NCI-H146 (cell line): Measurements from ENCODE around the gene FBF1.

Experiments
- DNase-seq: peaks from one replicate; lab custom pipeline; 2025; lab: John Stamatoyannopoulos, UW

Gene FBF1

DNA sequence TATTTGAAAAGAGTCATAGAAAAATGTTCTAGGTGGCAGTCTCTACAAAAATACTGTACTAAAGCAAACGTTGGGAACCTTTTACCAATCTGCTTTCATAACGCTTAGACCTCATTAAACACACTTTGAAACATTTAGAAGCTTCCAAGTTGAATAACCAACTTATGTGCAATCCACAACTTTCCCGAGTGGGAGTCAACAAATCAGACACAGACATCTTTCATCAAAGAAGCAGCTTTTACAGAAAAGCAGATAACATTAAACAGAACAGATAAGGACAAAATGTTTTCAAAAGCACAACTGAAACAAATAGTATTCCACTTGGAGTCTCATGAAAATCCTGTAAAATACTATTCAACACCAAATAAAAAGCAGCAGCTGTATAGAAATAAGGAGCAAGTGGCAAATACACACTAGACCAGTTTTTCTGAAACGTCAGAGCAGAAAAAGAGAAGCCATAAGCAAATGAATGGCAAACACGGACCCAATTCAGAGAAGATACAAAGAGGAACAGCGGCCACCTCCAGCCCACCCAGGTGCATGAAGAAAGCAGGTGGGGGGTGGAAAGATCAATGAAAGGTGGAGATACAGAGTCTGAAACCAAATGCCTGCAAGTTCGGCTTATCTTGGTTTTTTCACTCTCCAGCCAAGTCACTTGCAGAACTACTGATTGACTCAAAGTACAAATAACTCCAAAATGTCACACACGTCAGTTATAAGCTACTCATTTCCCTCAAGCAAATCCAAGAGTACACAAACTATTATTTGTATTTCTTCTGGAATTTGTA is 18.4 kb upstream of the FBF1 start:
- no peak for DNase-seq

DNA sequence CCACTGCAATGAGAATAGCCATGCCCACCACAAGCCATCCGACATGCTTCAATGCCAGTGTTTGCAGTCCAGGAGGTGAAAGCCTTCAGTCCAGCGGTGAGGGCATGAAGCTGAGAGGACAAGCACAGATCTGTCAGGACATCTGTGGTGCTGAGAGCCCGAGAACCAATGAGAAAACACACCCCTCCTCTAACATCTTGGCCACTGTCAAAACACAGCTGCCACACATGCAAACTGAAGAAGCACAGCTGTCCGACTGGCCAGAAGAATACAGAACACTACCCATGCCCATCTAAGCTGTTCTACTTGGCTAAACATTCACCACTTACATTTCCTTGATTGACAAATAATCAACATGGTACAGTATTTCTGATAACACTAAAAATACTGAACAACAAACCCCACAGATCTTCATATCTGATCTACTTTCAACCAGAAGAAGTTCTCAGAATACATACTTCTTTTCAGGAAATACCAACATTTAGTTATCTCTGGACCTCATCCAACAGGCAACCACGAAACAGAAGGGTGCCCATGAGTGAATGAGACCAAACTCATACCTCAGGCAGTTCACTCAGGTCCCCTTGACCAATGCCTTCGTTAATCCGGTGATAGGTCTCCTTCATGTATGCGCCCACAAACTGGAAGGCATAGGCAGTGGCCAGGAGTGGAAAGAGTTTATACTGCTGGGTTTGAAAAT is 10.2 kb upstream of the FBF1 start:
- no peak for DNase-seq

DNA sequence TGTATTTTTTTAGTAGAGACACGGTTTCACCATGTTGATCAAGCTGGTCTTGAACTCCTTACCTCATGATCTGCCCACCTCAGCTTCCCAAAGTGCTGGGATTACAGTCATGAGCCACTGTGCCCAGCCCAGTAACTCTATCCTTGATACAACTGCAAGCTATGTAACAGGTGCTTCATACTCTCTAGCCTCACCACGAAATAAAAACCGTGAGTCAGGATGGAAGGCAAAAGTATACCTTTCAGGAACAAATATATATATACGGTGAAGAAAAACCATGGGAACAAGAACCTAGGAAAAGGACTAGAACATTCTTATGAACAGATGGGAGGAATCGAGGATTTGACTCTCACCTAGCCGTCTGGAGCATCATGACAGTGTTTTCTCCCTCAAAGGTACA is 9.6 kb upstream of the FBF1 start:
- no peak for DNase-seq

DNA sequence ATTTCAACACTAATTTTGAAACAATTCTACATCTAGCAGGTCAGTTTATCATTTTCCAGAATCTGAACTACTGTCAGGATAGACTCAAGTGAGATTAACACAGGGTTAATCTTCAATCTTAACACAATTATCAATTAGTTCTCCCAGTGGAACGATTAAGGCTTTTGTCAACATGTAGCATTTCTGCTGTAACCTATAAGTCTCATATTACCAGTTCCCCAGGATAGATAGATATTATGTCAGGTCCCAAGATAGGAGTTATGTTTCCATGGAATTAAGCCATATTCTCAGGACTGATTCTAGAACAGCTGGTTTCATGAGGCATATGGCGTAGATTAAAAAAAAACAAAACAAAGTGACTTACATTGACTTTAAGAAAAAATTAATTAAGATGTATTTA is 4.4 kb upstream of the FBF1 start:
- DNase-seq = no peak

DNA sequence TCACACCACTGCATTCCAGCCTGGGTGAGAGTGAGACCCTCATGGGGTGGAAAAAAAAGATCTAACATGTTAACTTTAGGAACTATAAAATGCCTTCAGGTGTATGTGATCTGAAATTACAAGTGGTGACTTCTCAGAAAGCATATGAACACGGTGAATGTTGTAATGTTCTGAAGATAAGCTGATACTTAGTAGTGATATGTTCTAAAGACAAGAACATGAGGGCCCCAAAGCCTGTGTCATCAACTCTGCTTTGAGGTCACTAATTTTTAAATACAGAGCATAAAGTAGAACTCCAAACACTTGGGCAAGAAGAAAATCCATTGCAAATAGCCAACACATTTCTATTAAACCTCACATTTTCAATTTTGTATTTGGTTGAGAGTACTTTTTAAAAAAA is 2.6 kb upstream of the FBF1 start:
- DNase-seq = no peak

DNA sequence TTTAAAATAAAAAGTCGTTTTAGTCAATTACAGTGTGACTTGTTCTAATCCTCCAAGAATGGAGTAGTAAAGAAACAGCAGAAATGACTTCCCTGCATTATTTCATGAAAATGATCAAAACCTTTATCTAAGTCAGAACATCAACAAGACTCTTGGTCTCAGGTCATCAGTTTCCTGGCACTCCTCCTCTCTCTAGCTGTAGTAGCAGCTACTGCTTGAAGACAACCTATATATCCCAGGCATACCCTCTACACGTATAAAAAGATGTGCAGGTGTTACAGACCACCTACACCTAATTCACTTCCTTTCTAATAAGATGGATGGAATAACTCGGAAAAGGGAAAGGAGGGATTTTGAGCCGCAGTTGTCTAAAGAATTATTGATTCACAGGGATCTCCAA is 1.6 kb upstream of the FBF1 start:
- DNase-seq = no peak

DNA sequence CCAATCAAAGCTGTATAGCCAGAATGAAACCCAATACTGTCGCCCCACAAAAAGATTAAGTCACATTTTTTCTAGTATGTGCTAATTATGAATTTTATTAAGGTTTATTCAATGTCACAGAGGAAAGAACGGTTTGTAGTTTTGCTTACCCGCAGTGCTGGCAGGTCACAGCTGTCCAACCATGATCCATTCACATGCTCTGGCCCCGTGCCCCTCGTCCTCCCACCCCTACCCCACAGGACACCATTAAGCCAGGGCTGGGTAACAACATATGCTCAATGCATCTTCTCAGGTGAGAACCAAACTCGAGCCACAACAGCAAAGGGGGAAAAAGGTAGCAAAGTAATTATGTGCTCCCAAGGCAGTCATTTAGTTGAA is 589 bp upstream of the FBF1 start:
- DNase-seq = no peak

DNA sequence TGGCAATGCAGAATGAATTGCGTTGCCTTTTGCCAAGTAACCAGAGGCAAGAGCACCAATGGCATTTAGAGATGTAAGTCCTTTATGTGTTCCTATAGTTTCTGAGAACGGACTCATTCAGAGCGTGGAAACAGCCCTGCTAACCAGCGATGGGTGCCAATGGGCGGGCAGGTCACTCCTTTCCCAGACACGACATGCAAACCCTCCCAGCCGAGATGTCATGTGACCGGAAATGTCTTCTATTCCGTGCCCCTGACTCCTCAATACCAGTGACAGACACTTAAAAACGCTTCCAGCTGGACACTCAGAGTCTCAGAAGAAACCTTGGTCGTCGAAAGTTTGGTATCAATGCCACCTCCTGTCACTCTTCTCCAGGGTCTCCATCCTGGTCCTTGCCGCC is 3.2 kb downstream of the FBF1 start:
- no peak for DNase-seq

DNA sequence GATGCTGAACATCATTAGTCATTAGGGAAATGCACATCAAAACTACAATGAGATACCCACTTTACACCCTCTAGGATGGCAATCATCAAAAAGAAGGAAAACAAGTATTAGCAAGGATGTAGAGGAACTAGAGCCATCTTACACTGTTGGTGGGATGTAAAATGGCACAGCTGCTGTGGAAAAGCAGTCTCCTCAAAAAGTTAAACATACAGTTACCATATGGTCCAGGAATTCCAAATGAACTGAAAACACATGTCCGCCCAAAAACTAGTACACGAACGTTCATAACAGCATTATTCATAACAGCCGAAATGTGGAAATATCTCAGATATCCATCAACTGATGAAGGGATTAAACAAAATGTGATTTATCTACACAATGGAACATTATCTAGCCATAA is 7.0 kb downstream of the FBF1 start:
- no peak for DNase-seq

DNA sequence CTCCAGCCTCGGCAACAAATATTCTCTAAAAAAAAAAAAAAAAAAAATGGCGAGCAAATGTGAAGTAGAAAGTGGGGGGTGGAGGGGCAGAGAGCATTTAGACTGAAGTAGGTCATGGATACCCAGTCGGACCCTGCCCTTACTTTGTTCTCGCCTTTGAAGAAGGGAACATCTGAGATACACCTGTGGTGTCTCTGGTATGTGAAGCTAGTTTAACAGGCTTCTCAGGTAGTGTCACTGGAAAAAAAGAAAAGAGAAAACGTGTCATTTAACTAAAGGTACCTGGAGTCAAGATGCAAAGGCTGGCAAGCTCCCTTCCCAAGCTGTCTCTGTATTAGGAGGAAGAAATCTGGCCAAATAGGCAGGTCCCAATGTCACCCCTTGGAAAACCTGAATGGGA is 8.0 kb downstream of the FBF1 start:
- no peak for DNase-seq

DNA sequence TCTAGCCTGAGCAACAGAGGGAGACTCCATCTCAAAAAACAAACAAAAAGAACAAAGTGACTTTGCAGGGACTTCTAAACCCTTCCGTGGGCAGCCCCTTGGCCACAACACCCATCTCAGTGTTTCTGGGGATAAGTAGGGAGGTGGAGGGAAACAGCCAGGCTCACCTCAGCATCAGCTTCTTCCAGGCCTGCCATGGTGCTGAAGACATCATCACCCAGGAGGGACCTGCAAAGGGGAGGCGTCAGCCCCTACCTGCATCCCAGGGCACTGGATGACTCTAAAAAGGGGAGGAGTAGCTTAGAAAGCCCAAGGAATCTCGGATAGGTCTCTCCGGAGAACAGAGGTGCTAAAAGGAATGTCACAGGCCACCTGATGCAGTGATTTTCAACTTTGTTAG is 9.8 kb downstream of the FBF1 start:
- no peak for DNase-seq

DNA sequence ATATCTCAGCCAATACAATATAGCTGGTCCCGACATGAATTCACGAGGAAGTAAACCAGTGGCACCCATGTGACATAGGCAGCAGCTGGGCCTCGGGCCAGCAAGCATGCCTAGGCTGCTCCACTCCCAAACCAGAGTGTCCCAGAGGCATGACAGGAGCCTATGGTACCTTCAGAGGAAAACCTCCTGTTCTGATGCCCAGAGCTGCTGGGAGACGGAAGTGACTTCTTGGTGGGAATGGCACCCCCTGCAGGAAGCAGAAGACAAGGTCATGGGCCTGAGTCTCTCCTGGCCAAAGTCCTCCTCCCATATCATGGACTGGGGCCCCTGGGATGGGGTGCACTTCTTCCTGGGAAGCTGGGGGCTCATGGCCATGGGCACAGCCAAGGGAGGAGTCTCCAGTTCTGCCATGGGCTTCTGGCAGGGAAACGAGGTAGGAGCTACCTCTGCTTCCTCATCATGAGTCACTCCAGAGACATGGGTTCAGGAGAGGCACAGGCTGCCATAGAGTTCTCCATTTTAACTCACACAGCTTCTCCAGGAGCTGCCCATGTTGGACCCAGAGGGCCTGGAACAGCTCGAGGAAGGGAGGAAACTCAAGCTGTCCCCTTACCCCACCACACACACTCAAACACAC is 13.4 kb downstream of the FBF1 start:
- peak; percentile 52 for DNase-seq

DNA sequence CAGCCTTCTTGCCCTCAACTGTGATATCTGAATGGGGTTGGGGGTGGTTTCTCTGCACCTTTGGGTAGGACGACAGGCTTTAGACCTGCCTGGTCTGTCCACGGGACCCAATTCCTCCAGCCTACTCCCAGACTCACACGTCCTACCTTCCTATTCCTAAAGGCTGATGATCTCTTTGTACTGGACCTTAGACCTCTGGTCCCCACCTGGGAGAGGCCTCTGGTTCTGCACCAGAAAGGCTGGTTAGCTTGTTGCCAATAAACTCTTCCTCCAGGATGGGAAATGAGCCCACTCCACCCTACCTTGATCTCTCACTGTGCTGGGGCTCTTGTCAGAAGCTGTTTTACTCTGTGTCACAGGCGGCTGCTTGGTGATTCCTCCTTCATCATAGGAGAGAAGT is 14.4 kb downstream of the FBF1 start:
- no peak for DNase-seq

DNA sequence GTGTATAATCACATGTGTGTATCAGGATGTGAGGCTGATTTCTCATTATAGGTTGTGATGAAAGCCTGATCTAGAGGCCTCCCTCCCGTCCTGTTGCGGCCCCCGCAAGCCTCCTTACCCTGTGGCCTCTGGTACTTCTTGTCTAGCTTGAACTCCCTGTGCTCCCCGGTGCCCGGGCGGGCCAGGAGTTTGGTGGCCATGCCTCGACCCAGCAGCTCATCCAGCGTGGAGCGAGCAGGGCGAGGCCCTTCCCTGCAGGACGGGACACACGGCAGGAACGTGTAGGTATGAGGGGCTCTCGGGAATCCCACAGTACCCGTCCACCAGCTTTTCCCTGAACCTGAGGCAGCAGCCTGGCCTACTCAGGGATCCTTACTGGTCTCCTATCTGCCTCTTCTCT is 14.9 kb downstream of the FBF1 start:
- no peak for DNase-seq

DNA sequence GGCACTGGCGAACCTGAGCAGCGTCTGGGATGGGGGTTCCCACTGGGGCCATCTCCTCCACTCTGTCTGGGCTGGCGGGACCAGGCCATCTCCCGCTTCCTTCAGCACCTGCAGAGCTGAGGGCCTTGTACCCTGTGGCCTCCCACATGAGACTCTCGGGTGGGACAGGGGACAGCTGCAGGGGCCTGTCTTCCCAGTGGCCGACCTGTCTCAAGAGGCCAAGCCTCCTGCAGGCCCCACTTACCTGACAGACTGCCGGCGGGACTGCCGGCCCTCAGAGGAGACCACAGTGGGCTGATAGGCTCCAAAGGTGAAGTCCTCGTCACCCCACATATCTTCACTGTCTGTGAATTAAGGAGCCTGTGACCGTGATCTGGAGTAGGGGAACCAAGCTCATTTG is 15.7 kb downstream of the FBF1 start:
- no peak for DNase-seq

DNA sequence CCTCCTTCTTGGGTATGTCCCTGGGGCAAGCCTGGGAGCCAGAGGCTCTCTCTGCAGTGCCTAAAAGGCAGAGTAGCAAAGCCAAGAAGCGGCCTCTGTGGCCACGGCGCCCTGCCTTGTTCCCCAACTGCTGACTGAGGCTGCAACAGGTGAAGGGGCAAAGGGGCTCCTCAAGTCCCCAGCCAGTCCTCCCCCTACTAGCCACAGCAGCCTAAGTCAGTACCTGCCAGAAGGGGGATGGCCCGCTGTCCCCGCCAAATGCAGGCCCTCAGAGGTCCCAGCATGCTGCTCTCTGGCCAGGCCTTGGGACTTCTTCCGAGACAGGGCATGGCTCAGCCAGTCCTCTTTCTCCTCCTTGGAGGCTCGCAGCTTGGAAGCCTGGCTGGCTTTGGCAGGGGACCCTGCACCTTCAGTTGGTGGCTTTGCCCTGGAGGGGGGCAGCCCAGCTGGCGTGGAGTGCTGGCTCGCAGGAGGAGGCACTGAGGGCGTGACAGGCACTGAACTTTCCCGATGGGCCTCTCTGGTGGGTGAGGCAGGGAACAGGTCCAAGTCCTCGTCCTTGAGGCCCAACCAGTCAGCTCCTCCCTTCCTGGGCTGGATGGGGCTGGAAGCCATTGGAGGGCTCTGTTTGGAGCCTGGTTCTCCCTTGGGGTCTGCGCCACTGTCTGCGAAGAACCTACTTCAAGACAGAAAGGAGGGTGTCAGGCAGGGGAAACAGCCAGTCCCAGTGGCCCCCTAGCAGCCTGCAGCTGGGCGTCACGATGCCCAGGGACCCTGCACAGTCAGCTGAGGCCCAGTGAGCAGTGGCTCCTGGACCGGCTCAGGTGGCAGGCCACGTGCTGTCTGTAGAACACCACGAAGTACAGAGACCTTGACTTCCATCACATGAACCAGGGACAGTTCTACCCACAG is 17.6 kb downstream of the FBF1 start:
- no peak for DNase-seq

DNA sequence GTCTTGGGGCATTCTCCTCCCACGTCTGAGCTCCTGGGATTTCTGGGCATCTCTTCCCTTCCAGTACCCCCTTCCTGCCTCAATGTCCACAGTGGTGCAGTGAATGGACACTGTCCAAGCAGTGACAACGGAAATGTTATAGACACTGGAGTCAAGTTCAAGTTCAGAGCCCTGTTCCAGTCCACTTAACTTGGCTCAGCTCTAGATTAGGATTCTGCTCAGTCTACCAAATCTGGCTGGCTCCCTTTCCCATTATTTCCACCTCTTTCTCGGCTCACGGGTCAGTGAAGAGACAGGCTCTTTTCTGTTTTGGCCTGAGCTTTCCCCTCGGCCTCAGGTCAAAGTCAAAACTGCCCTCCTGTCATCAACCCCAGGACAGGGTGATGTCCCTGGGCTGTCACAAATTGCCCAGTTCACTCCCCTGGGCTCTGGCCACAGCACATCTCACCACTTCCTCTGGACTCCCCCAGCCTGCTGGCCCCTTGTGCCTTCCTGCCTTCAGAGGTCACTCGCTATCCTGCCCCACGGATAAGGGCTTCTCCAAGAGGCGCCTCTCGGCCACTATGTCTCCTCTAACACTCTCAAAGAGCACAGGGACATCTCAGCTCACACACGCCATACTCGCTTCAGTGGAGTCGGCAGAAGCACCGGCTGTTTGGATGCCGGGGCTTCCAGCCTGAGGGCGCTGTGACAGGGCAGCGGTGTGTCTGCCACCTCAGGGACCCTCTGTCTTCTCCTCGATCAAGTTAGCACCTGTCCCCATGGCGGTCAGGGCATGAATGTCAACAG is 18.5 kb downstream of the FBF1 start:
- DNase-seq = no peak

DNA sequence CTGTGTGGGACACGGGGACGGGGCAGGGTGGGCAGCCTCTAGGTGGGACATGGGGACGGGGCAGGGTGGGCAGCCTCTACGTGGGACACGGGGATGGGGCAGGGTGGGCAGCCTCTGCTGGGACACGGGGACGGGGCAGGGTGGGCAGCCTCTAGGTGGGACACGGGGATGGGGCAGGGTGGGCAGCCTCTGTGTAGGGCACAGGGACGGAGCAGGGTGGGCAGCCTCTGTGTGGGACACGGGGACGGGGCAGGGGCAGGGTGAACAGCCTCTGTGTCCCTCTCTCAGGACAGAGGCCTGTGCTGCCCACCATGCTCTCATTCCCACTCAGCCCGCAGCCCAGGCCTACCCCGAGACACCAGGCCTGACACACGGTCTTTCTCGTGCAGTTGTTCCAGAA is 19.2 kb downstream of the FBF1 start:
- DNase-seq = no peak

DNA sequence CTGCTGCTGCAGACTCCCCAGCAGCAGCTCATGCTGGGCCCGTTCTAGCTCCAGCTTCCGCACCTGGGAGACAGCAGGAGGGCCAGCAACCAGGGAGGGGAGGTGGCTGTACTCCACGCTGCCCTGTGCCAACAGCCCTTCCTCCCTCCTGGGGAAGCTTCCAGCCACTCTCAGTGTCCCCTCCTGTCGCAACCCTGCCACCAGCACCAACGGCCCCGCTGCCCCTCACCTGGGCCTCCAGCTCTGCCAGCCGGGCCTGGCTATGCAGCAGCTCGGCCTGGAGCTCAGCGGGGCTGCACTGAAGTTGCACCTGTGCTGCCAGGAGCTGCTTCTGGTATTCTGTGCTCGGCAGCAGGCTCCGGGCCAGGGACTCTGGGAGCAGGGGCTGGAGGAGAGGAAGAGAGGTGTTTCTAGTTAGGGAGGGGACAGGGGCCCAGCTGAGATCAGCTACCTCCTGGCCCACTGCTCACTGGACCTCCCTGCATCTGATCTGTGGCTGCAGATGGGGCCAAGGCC is 20.7 kb downstream of the FBF1 start:
- DNase-seq = peak; percentile 24

DNA sequence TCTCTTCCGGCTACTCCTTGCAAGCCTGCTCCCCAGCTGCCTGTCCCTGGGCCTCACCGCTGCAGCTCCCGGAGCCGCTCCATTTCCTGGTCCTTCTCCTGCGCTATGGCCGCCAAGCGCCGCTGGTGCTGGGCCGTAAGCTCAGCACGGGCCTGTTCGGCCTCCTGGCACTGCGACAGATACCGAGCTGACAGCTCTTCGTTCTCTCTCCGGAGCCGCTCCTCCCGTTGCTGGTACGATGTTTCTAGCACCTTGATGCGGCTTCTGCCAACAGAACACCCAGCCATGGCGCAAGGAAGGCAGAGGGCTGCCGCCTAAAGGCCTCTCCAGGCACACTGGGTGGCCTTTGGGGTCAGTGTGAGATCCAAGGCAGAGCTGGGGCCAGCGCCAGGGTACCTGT is 21.2 kb downstream of the FBF1 start:
- no peak for DNase-seq

DNA sequence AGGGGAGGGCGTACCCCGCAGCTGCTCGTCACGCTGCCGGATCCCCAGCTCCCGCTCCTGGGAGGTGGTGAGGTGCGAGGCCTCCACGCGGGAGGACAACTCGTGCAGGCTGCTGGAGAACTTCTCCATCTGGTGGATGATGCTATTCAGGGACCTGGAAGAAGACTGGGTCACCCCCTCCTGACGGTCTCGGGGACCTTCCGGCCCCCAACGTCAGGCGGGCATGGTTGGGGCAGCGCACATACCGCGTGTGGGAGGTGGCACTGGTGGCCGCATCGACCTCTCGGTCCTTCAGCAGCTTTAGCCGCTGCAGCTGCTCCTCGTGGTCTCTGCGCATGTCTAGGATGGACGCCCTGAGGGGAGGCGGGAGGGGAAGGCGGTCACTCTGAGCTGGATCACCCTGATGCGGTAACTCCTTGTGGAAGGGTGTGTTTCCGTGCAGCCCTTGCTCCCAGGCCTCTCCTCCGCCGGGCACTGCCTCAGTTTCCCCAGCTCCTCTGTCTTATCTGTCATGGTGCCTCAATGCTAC is 22.9 kb downstream of the FBF1 start:
- no peak for DNase-seq
